Measurements from ENCODE around the gene AOAH.
A peak's percentile ranks its signal among the peaks of the same experiment; 100 is the strongest.

Gene AOAH, protein sequence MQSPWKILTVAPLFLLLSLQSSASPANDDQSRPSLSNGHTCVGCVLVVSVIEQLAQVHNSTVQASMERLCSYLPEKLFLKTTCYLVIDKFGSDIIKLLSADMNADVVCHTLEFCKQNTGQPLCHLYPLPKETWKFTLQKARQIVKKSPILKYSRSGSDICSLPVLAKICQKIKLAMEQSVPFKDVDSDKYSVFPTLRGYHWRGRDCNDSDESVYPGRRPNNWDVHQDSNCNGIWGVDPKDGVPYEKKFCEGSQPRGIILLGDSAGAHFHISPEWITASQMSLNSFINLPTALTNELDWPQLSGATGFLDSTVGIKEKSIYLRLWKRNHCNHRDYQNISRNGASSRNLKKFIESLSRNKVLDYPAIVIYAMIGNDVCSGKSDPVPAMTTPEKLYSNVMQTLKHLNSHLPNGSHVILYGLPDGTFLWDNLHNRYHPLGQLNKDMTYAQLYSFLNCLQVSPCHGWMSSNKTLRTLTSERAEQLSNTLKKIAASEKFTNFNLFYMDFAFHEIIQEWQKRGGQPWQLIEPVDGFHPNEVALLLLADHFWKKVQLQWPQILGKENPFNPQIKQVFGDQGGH

DNA sequence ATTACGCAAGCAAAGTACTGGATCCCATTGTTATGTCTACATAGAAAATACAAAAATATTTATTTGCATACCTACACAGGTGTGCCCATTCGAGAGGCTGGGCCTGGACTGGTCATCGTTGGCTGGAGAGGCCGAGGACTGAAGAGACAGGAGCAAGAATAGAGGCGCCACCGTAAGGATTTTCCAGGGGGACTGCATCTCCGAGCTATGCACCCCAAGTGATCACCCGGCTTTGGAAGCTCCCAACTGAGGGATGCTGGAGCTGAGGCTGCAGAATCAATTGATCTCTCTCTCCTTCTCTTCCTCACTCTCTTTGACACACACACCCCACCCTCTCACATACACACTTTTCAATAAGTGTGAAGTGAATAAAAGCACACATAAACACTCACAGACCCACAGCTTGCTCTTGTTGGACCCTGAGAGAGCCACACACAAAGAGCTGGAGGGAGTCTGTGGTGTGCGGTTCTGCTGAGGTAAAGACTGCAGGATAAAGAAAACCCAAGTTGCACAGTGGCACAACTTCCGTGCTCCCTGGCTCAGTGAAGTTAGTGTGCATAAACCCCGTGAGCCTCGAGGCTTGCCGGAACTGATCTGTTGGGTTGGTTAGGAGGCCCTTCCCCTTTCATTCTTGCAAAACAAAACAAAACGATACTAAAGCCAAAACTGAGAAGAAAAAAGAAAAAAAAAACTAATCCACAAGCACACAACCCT is at the start of gene AOAH:
TSS of gene AOAH (minus strand) at position 544 of the 714 bp plus-strand sequence. CDS start at position 198, 346 bp downstream.
- Mint-ChIP-seq H3K4me1 (peaks cover 75% of the 10 kb centered on the region), H3K27ac (peak within 1 kb of the TSS; percentile 94), H3K36me3 (peaks cover 55% of the 10 kb centered on the region), H3K9me3 (peaks cover 4% of the 10 kb centered on the region), H3K4me3 (peak within 1 kb of the TSS; percentile 67)
- DNase-seq (ENCODE audit: low spot score in 2 of 2) (peak; percentile 43 to 88), ATAC-seq (peak; percentile 90)

DNA sequence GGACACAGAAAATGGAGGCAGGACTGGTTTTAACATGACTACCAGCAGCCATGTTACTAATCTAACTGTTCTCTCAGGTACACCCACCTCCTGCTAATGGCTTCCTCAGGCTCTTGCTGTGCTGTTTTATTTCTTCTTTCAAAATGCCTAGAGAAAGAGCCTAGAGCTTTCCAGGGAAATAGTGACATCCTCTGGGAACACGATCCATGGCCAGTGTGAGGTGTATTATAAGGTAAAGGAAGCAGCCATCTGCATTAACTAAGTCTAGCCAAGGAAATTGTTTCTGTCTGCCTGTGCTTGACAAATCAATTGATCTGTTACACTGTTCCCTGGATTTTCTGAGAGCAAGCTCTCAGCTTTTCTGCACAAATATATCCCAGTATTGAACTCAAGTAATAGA is 42.2 kb upstream of the AOAH start:
- no peak for ATAC-seq
- no peak overlapping the region for H3K4me3 Mint-ChIP-seq

DNA sequence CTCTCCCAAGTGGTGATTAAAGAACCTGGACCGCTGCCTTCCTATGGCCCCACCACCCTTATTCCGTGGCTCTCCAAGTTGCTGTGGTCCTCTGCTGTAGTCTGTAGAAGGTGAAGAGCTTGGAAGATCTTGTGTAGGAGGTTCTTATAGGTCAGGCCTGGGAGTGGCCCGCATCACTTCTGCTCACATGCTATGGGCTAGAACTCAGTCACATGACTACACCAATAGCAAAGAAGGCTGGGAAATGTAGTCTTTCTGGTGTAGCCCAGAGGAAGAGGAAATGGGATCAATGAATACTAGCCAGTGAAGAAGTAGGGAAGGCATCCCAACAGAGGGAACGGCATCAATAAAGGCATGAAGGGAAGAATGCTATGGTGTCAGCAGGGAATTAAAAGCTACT is 41.3 kb upstream of the AOAH start:
- Mint-ChIP-seq H3K36me3 (no peaks in the 10 kb centered on the region), H3K27ac (no peak overlapping the region), H3K4me3 (no peak overlapping the region), H3K9me3 (peaks cover 6% of the 10 kb centered on the region), H3K4me1 (peaks cover 27% of the 10 kb centered on the region)
- no peak for DNase-seq (ENCODE audit: low spot score in 2 of 2)
- ATAC-seq: peak; percentile 62

More for the DNA sequence above, 42.2 kb upstream of the AOAH start:
- H3K36me3 Mint-ChIP-seq: no peaks in the 10 kb centered on the region
- H3K4me1 Mint-ChIP-seq: peaks cover 19% of the 10 kb centered on the region
- peaks cover 6% of the 10 kb centered on the region for H3K9me3 Mint-ChIP-seq
- H3K27ac Mint-ChIP-seq: no peak overlapping the region
- DNase-seq (ENCODE audit: low spot score in 2 of 2): no peak

DNA sequence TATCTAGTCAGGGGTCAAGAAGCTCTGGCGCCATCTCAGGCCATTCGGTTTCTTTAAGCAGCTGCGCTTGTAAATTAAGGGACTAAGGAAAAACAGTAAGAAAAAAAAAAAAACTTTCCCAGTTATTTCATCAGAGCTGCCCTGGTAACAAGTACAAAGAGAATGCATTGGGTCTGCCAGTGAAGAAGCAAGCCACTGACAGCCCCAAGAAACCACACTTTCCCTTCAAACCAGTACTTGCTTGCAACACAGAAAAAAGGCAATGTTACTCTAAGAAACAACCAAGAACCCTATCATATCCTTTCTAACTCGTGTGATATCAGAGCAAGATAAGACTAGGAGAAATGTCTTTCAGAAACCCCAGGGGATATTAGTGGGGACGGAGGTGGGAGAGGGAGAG is 40.6 kb upstream of the AOAH start:
- ATAC-seq (peak; percentile 60), DNase-seq (ENCODE audit: low spot score in 2 of 2) (no peak)
- H3K4me3 Mint-ChIP-seq: no peak overlapping the region
- peaks cover 30% of the 10 kb centered on the region for H3K4me1 Mint-ChIP-seq
- peaks cover 4% of the 10 kb centered on the region for H3K9me3 Mint-ChIP-seq
- H3K36me3 Mint-ChIP-seq: no peaks in the 10 kb centered on the region
- peak overlapping the region; percentile 76 for H3K27ac Mint-ChIP-seq

DNA sequence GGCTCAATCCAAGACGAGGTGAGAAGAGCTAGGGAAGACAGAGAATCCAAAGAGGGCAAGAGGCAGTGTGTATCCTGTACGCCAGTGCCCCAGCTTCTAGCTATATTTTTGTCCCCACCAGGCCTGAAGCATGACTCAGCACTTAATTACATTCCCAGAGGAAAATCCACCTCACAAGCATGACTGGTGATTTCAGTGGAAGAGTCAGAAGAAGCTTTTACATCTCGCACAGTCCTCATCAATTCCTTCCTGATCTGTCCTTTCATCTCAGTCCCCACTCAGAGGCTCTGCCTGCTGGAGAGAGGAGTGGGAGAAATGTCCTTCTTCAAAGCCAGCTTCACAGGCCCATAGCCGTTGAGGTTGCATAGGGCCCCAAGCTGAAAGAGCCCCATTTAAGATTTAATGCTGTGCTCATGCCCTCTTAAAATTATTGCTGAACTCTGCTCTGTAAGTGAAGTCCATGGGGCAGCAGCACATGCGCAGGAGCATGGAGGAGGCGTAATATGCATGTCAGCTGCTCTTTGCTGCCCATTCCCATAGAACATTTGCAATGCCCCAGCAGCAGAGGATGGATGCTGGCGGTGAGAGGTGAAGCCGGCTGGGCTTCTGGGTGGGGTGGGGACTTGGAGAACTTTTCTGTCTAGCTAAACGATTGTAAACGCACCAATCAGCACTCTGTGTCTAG is 39.0 kb upstream of the AOAH start:
- no peak for ATAC-seq
- DNase-seq (ENCODE audit: low spot score in 2 of 2): no peak
- H3K4me1 Mint-ChIP-seq: peaks cover 30% of the 10 kb centered on the region
- H3K36me3 Mint-ChIP-seq: no peaks in the 10 kb centered on the region
- H3K27ac Mint-ChIP-seq: no peak overlapping the region
- no peak overlapping the region for H3K4me3 Mint-ChIP-seq
- H3K9me3 Mint-ChIP-seq: peaks cover 4% of the 10 kb centered on the region

DNA sequence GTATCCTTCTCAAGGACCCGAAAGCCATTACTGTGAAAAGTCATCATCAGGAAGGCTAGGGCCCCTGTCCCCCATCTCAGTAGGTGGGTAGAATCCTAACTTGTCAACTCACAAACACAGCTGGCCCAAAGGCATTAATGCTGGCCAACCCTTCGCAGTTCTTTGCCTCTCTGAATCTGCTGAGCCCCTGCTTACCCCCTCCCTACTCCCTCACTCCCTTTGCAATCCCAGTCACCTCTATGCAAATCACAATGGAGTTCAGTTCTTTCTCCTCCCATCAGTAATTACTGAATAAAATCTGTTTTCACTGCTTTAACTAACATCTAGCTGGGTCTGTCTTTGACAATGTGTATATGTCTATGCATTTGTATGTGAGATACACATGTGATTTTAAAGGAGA is 38.1 kb upstream of the AOAH start:
- H3K27ac Mint-ChIP-seq: no peak overlapping the region

DNA sequence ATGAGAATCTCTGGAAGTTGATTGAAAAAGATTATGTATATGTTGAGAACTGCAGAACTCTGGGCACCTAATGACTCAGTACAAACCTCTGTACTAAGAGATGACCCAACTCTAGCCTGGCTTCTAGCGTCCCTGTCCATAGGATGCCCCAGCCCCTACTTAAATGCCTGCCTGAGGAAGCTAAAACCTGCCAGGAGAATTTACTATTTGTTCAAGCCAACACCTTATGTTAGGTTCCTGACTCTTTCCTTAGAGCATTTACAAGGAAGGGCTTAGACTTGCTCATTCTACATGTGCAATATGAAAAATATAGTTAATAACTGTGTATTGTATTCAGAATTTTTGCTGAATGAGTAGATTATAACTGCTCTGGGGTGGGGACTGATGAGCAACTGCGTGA is 37.5 kb upstream of the AOAH start:
- ATAC-seq (no peak), DNase-seq (ENCODE audit: low spot score in 2 of 2) (no peak)
- Mint-ChIP-seq H3K4me1 (peaks cover 30% of the 10 kb centered on the region), H3K4me3 (no peak overlapping the region), H3K27ac (no peak overlapping the region), H3K36me3 (no peaks in the 10 kb centered on the region), H3K9me3 (peaks cover 4% of the 10 kb centered on the region)

More for the DNA sequence above, 38.1 kb upstream of the AOAH start:
- no peak for DNase-seq (ENCODE audit: low spot score in 2 of 2)
- peaks cover 4% of the 10 kb centered on the region for H3K9me3 Mint-ChIP-seq
- no peak overlapping the region for H3K4me3 Mint-ChIP-seq
- no peaks in the 10 kb centered on the region for H3K36me3 Mint-ChIP-seq
- H3K4me1 Mint-ChIP-seq: peaks cover 30% of the 10 kb centered on the region
- ATAC-seq: no peak

DNA sequence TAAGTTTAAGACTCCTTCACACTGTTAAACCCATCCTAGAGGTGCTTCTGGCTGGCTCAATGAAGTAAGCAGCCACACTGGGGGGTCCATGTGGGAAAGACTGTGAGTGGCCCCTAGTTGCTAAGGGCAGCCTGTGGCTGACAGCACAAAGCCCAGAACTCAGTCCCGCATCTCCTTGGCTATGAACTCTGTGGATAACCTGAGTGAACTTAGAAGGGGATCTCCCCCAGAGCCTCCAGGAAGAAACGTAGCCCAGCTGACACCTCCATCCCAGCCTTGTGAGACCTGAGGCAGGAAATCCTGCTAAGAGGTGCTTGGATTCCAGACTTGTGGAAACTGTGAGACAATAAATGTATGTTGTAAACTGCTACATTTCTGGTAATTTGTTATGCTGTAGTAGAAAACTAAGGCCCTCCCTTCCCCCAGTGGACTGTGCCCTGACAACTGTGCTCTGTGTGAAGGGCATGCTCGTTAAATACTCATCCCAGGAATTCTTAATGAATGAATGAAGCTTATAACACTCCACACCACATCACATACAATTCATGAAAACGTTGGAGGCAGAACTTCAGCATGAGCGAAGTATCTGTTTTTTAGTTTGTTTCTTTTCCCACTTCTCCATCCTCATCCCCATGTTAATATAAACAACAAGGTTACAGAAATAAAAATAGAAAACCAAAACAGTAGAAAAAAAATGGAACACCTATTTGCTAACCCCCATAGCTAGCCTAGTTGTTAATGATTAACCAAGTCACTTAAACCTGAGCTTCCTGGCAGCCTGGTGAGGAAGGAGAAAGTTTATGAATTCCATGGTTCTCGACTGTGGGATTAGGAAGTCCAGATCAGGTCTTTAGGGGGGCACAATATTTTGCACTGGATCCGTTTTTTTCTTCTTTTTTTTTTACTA is 36.8 kb upstream of the AOAH start:
- DNase-seq (ENCODE audit: low spot score in 2 of 2): no peak
- Mint-ChIP-seq H3K36me3 (no peaks in the 10 kb centered on the region), H3K27ac (peak overlapping the region; percentile 14), H3K4me1 (peaks cover 30% of the 10 kb centered on the region), H3K9me3 (peaks cover 4% of the 10 kb centered on the region), H3K4me3 (no peak overlapping the region)
- ATAC-seq: no peak

DNA sequence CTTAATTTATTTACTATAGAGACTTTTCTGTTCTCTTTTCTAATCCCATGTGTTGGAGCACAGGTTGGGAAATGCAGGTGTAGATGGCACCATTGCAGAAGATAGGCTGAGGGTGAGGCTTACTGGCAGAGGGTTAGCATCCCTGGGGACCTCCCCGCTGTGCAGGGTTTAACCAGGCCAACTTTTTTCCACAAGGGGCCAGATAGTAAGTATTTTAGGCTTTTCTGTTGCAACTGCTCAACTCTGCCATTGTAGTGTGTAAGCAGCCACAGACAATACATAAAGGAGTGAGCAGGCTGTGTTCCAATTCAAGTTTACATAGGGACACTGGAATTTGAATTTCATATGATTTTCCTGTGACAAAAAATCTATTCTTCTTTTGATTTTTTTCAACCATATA is 34.6 kb upstream of the AOAH start:
- DNase-seq (ENCODE audit: low spot score in 2 of 2) (no peak), ATAC-seq (no peak)
- Mint-ChIP-seq H3K9me3 (no peaks in the 10 kb centered on the region), H3K4me3 (no peak overlapping the region), H3K4me1 (peaks cover 17% of the 10 kb centered on the region), H3K36me3 (no peaks in the 10 kb centered on the region), H3K27ac (no peak overlapping the region)

DNA sequence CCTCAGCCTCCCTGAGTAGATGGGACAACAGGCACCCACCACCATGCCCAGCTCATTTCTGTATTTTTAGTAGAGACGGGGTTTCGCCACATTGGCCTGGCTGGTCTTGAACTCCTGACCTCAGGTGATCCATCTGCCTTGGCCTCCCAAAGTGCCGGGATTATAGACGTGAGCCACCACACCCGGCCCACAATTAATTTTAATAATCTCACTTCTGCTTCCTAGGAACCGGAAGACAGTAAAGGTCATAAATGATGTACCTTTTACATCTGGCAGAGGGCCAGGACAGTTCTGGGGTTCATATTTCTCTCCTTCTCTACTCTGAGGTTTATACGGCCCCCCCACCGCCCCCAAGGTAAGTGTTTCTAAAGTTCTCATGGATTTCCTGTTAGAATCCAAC is 31.2 kb upstream of the AOAH start:
- Mint-ChIP-seq H3K36me3 (no peaks in the 10 kb centered on the region), H3K4me1 (peaks cover 12% of the 10 kb centered on the region), H3K4me3 (no peak overlapping the region), H3K9me3 (no peaks in the 10 kb centered on the region), H3K27ac (no peak overlapping the region)
- ATAC-seq: no peak
- no peak for DNase-seq (ENCODE audit: low spot score in 2 of 2)

DNA sequence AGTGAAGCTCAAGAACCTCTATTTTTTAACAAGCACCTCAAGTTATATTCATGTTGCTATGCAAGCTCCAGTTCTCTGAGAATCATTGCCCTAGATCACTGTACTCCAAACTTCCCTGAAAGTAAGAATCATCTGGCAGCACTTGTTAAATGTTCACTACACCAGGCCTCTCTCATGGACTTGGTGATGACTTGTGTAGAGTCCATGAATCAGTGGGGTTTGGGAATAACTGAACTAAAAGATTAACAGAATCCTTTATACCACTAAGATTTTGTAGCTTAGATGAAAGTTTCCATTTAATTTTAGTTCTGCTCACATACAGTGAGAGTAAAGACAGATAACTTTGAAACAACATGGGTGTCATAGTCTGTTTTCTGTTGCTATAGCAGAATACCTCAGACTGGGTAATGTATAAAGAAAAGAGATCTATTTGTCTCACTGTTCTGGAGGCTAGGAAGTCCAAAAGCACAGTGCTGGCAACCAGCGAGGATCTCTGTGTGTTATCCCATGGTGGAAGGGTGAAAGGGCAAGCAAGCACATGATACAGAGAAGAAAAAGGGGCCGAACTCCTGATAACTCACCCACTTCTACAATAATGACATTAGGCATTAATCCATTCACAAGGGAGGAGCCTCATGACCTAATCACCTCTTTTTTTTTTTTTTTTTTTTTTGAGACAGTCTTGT is 27.9 kb upstream of the AOAH start:
- Mint-ChIP-seq H3K4me3 (no peak overlapping the region), H3K9me3 (no peaks in the 10 kb centered on the region), H3K27ac (no peak overlapping the region), H3K4me1 (peaks cover 43% of the 10 kb centered on the region), H3K36me3 (no peaks in the 10 kb centered on the region)
- ATAC-seq (no peak), DNase-seq (ENCODE audit: low spot score in 2 of 2) (no peak)

DNA sequence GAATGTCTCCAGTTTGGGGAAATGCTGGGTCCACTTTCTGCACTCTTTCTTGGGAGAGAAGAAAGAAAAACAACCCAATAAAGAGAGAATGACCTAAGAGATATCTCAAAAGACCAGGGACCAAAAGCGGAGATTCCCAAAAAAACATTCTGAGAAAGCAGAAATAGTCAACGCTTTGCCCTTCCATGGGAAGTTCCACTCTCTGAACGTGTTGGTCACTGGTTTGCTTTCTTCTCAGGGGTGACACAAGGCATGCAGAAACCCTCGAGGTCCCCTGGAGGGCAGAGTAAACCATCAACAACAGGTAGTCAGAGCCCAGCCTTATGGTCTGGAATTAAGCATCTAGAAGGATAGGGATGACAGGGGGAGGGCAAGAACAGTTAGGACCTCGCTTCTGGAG is 26.2 kb upstream of the AOAH start:
- ATAC-seq: no peak
- no peak overlapping the region for H3K27ac Mint-ChIP-seq

DNA sequence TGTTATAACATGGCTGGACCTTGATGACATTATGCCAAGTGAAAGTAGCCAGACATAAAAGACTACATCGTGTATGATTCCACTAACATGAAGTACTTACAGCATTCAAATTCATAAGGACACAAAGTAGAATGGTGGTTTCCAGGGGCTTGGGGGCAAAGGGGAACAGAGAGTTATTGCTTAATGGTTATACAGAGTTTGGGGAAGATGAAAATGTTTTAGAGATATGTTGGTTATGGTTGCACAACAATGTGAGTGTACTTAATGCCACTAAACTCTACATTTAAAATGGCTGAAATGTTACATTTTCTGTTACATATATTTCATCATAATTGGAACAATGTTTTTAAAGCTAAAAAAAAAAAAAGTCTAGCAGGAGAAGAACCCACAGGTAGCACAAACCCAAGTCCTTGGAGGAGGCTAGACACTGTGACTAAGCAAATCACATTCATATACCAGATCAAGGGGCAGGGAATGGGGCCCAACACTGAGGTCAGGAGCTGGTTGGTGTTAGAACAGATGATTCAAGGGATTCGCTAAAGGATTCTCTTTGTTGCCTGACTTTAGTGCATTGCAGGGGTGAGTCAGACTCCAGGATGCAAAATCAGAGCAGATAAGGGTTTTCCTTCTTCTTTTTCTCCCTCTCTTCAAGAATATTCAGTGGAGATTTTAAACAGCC is 25.1 kb upstream of the AOAH start:
- H3K27ac Mint-ChIP-seq: no peak overlapping the region
- no peak overlapping the region for H3K4me3 Mint-ChIP-seq
- no peak for ATAC-seq
- DNase-seq (ENCODE audit: low spot score in 2 of 2): no peak
- peaks cover 46% of the 10 kb centered on the region for H3K4me1 Mint-ChIP-seq
- no peaks in the 10 kb centered on the region for H3K36me3 Mint-ChIP-seq
- H3K9me3 Mint-ChIP-seq: no peaks in the 10 kb centered on the region

More for the DNA sequence above, 26.2 kb upstream of the AOAH start:
- no peaks in the 10 kb centered on the region for H3K9me3 Mint-ChIP-seq
- no peaks in the 10 kb centered on the region for H3K36me3 Mint-ChIP-seq
- H3K4me1 Mint-ChIP-seq: peaks cover 52% of the 10 kb centered on the region
- no peak for DNase-seq (ENCODE audit: low spot score in 2 of 2)
- no peak overlapping the region for H3K4me3 Mint-ChIP-seq

Measured in stimulated activated effector memory CD8-positive, alpha-beta T cell treated with anti-CD3 and anti-CD28 coated beads, Interleukin-12 subunit alpha, Interleukin-12 subunit beta, amount 100 ng/mL, for 72 hours (primary cell).